Hepatocyte (in vitro differentiated cells): ENCODE results near the gene HOMER1. TPM values are rescaled to one million over a fixed set of nuclear protein-coding genes. Genes with fewer than 3 reads are reported as not detected.
A peak's percentile ranks its signal among the peaks of the same experiment; 100 is the strongest.

Source experiments
- DNase-seq: peaks from one replicate; pipeline ENCODE4 v3.0.0-alpha.2; 2016; ENCODE audit warnings: low spot score
- H2AFZ ChIP-seq: fragments of 200-600 bp; sonication (generic); 2 replicates; pipeline ENCODE4 v1.6.0; 2016; ENCODE audit warnings: antibody characterized with exemption, mild to moderate bottlenecking
- H3K27ac ChIP-seq: fragments of 200-600 bp; sonication (generic); 2 replicates; pipeline ENCODE4 v1.5.1; 2016; ENCODE audit warnings: mild to moderate bottlenecking
- H3K27me3 ChIP-seq: fragments of 200-600 bp; sonication (generic); 2 replicates; pipeline ENCODE4 v1.6.1; 2016
- H3K36me3 ChIP-seq: fragments of 200-600 bp; sonication (generic); replicated peaks from 2 replicates; pipeline ENCODE4 v1.5.1; 2016; ENCODE audit warnings: low read depth; ENCODE audit not compliant: insufficient read depth
- H3K4me1 ChIP-seq: fragments of 200-600 bp; sonication (generic); 2 replicates; pipeline ENCODE4 v1.5.1; 2016; ENCODE audit warnings: mild to moderate bottlenecking, moderate library complexity; ENCODE audit not compliant: insufficient read depth
- H3K4me2 ChIP-seq: fragments of 200-600 bp; sonication (generic); 2 replicates; pipeline ENCODE4 v1.6.0; 2016
- H3K4me3 ChIP-seq: fragments of 200-600 bp; sonication (generic); 2 replicates; pipeline ENCODE4 v1.5.1; 2016; ENCODE audit warnings: mild to moderate bottlenecking
- H3K79me2 ChIP-seq: fragments of 200-600 bp; sonication (generic); 2 replicates; pipeline ENCODE4 v1.6.0; 2017; ENCODE audit warnings: mild to moderate bottlenecking
- H3K9me2 ChIP-seq: fragments of 200-600 bp; sonication (generic); replicated peaks from 2 replicates; pipeline ENCODE4 v1.6.0; 2017; ENCODE audit warnings: mild to moderate bottlenecking; ENCODE audit not compliant: insufficient read depth
- H3K9me3 ChIP-seq: fragments of 200-600 bp; sonication (generic); 2 replicates; pipeline ENCODE4 v1.5.1; 2016; ENCODE audit warnings: low read depth, mild to moderate bottlenecking
- H4K20me1 ChIP-seq: fragments of 200-600 bp; sonication (generic); 2 replicates; pipeline ENCODE4 v1.6.0; 2016; ENCODE audit warnings: mild to moderate bottlenecking; ENCODE audit not compliant: insufficient read depth, poor library complexity, severe bottlenecking
- EZH2 ChIP-seq: fragments of 200-600 bp; sonication (generic); IDR thresholded peaks from 2 replicates; pipeline ENCODE4 v1.6.1; 2016; ENCODE audit warnings: antibody characterized with exemption, mild to moderate bottlenecking, borderline replicate concordance
- EZH2phosphoT487 ChIP-seq: fragments of 200-600 bp; sonication (generic); IDR thresholded peaks from one replicate; pipeline ENCODE4 v1.6.1; 2018; ENCODE audit warnings: antibody characterized with exemption, mild to moderate bottlenecking, low read depth, moderate library complexity; ENCODE audit not compliant: unreplicated experiment, severe bottlenecking
- WGBS: methylation state at CpG from one replicate; pipeline ENCODE4 v1.1.6; 2016; ENCODE audit warnings: low lambda C conversion rate; ENCODE audit errors: missing lambda C conversion rate; 5-methylcytosine and 5-hydroxymethylcytosine counted together
- polyA plus RNA-seq: library from polyadenylated mRNA; unstranded; fragments of >200 nt; fragmentation: Nextera tagmentation; extraction: Ambion mirVana; gene quantifications from 2 replicates; pipeline ENCODE4 v1.2.1, GENCODE V29; 2016
- total RNA-seq: library from RNA; depleted of rRNA; stranded (reverse); fragments of >200 nt; gene quantifications from 2 replicates; pipeline ENCODE4 v1.2.3, GENCODE V29; 2014
- TF ChIP-seq, protein P1 (sequence below): fragments of 200-600 bp; sonication (generic); IDR thresholded peaks from 2 replicates; pipeline ENCODE4 v1.5.1; 2016; ENCODE audit warnings: antibody characterized with exemption, mild to moderate bottlenecking; ENCODE audit not compliant: poor library complexity

The HOMER1 gene
- total and polyA plus RNA-seq, 2 experiments from 2014 or later = 12.0 to 14.2 TPM

DNA sequence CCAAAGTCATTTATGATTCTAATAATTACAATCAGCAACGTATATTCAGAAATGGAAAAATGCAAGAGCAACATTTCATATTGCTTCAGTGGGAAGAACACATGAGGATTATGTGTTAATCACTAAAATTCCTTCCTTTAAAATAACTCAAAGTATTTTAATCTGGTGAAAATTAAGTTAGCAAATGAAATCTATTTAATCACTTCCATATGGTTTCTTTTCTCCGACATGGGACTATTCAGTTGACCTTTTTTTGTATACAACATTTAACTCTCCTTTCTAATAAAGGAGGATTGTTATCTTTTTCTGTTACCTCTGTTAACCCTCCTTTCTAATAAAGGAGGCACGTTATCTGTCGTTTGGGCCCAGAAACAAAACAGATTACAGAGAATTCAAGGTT lies 59.9 kb downstream of the HOMER1 start:
- Histone ChIP-seq H3K4me1 (no peaks in the 10 kb centered on the region), H3K79me2 (peaks cover 3% of the 10 kb centered on the region), H3K9me2 (no peaks in the 10 kb centered on the region), H3K27me3 (no peaks in the 10 kb centered on the region), H3K4me2 (no peak overlapping the region), H2AFZ (no peak overlapping the region), H3K9me3 (no peaks in the 10 kb centered on the region), H3K4me3 (no peak overlapping the region), H3K27ac (no peak overlapping the region), H3K36me3 (no peaks in the 10 kb centered on the region), H4K20me1 (no peaks in the 10 kb centered on the region)
- no peak for DNase-seq
- 40% methylated on average over 4 of the region's 4 CpGs for WGBS
- TF ChIP-seq, protein P1, sequence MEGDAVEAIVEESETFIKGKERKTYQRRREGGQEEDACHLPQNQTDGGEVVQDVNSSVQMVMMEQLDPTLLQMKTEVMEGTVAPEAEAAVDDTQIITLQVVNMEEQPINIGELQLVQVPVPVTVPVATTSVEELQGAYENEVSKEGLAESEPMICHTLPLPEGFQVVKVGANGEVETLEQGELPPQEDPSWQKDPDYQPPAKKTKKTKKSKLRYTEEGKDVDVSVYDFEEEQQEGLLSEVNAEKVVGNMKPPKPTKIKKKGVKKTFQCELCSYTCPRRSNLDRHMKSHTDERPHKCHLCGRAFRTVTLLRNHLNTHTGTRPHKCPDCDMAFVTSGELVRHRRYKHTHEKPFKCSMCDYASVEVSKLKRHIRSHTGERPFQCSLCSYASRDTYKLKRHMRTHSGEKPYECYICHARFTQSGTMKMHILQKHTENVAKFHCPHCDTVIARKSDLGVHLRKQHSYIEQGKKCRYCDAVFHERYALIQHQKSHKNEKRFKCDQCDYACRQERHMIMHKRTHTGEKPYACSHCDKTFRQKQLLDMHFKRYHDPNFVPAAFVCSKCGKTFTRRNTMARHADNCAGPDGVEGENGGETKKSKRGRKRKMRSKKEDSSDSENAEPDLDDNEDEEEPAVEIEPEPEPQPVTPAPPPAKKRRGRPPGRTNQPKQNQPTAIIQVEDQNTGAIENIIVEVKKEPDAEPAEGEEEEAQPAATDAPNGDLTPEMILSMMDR = no peak
- TF ChIP-seq EZH2phosphoT487 (no peak), EZH2 (no peak)

DNA sequence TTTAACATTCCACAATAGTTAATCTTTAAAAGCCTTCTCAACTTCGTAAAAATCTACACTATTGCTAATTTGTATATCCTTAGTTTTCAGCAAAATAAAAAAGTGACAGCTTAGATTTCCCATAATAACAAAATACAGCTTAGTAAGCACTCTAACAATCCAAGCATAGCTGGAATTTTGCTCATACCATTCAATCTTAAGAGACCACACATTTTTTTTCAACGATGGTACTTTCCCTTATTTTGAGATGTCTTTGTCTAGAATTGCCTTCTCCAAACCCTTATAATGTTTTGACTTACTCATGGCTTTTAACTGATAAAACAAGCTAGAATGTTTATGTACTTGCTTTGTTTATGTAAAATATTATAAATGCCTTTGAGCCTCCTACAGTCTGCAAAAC lies 65.6 kb downstream of the HOMER1 start:
- H4K20me1 ChIP-seq = no peaks in the 10 kb centered on the region
- 57% methylated on average over 2 of the region's 2 CpGs for WGBS
- no peaks in the 10 kb centered on the region for H3K9me3 ChIP-seq
- H3K27ac ChIP-seq = no peak overlapping the region
- no peaks in the 10 kb centered on the region for H3K27me3 ChIP-seq
- TF ChIP-seq EZH2 = no peak
- TF ChIP-seq, protein P1 = no peak
- no peak for TF ChIP-seq EZH2phosphoT487
- no peak overlapping the region for H3K4me2 ChIP-seq
- no peak for DNase-seq
- no peak overlapping the region for H3K4me3 ChIP-seq
- no peaks in the 10 kb centered on the region for H3K36me3 ChIP-seq
- no peaks in the 10 kb centered on the region for H3K4me1 ChIP-seq
- no peak overlapping the region for H2AFZ ChIP-seq
- H3K79me2 ChIP-seq = no peaks in the 10 kb centered on the region
- H3K9me2 ChIP-seq = no peaks in the 10 kb centered on the region

DNA sequence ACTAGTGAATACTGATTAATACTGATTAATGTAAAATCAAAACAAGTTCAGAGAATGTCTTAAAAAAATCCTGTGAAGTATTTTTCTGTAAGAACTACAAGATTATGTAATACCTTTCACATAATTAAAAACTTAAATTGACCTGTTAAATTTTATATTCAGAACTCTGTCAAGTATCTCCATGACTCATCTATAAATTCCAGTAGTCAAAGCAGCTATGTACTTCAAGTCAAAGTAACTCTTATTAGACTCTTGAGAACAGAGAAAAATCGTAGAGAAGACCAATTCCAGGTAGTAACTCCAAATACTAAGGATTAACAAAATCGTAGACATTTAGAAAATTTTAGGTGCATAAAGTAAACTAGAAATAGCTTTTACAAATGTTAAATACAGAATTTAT lies 77.1 kb downstream of the HOMER1 start:
- TF ChIP-seq EZH2phosphoT487 (no peak), EZH2 (no peak)
- TF ChIP-seq, protein P1 = no peak
- Histone ChIP-seq H3K27me3 (no peaks in the 10 kb centered on the region), H3K4me2 (no peak overlapping the region), H4K20me1 (no peaks in the 10 kb centered on the region), H3K9me2 (no peaks in the 10 kb centered on the region), H3K4me3 (no peak overlapping the region), H3K79me2 (no peaks in the 10 kb centered on the region), H3K27ac (no peak overlapping the region), H3K36me3 (no peaks in the 10 kb centered on the region), H2AFZ (no peak overlapping the region), H3K9me3 (no peaks in the 10 kb centered on the region), H3K4me1 (no peaks in the 10 kb centered on the region)
- 91% methylated on average over 2 of the region's 2 CpGs for WGBS
- no peak for DNase-seq

DNA sequence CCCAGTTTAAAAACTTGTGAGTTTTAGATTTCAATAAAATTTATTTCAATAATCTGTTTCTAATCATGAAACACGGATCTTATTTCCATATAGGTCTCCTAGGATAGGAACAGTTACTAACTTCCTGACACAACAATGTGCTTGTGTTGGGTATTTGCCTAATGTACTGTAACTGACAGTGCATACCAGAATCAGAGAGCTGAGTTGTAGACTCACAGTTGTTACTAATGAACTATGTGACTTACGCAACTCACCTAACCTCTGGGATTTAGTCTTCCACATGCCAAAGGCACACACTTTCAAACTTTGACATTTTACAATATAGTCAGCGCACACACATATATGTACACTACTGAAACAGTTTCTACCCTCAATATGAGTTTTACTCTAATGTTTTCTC lies 77.7 kb downstream of the HOMER1 start:
- Histone ChIP-seq H3K27me3 (no peaks in the 10 kb centered on the region), H3K4me3 (no peak overlapping the region), H3K9me2 (no peaks in the 10 kb centered on the region), H3K4me2 (no peak overlapping the region), H3K27ac (no peak overlapping the region), H3K36me3 (no peaks in the 10 kb centered on the region), H2AFZ (no peak overlapping the region), H4K20me1 (no peaks in the 10 kb centered on the region), H3K9me3 (no peaks in the 10 kb centered on the region), H3K4me1 (no peaks in the 10 kb centered on the region), H3K79me2 (no peaks in the 10 kb centered on the region)
- WGBS = 89% methylated on average over 3 of the region's 3 CpGs
- TF ChIP-seq, protein P1 = no peak
- no peak for TF ChIP-seq EZH2
- DNase-seq = peak; percentile 8
